Left ventricle myocardium superior (tissue), 1 donor: ENCODE measurements around the gene KCTD3. TPM values are rescaled to one million over a fixed set of nuclear protein-coding genes. Genes with fewer than 3 reads are reported as not detected.

Experiments
- ATAC-seq: fragments of 200-7000 bp; cut with Tn5 transposase; one replicate; pipeline ENCODE4 v1.9.1; 2020; ENCODE audit warnings: mild to moderate bottlenecking, moderate library complexity
- DNase-seq: peaks from one replicate; pipeline ENCODE4 v3.0.0-alpha.2; 2020
- intact Hi-C: fragments of 100-400 bp; cut with micrococcal nuclease; formaldehyde crosslinking; loops from one replicate; pipeline ENCODE4 v1.11.0; 2022
- long read RNA-seq: library from polyadenylated mRNA; unstranded; transcript quantifications from one replicate; pipeline ENCODE4 v2.0.0, GENCODE V29; 2021
- total RNA-seq: library from RNA; stranded (reverse); fragmentation: NEBNext Ultra II Directional; extraction: Animal tissue kit (Norgen Biotek cat#: 25700); gene quantifications from one replicate; pipeline ENCODE4 v1.2.1, GENCODE V29; 2021
- donor health status: DM: no; HTN: yes; CAD: no; lungs with severe emphysema.

KCTD3 gene
- total RNA-seq: 13.6 TPM
- long read RNA-seq, transcript KCTD3-201 (18 exons, 3,931 nt): major isoform, 22 of 33 reads
- long read RNA-seq, partial matches to known transcripts: 3 of 33 reads
- long read RNA-seq, other reads (novel, unspliced or antisense): 8 of 33 reads

- intact Hi-C loops: no loop called here
- DNase-seq: peak; percentile 91
- ATAC-seq: peak; percentile 95
These were observed at the start of gene KCTD3 for GRCh38 chr1:215566556-215567490. KCTD3 (plus strand) TSS chr1:215567304; CDS start chr1:215567686, 382 bp downstream.

- ATAC-seq: no peak
- no peak for DNase-seq
- intact Hi-C loops: no loop called here
These were observed 49.6 kb upstream of the KCTD3 start for GRCh38 chr1:215517441-215517891.

DNA sequence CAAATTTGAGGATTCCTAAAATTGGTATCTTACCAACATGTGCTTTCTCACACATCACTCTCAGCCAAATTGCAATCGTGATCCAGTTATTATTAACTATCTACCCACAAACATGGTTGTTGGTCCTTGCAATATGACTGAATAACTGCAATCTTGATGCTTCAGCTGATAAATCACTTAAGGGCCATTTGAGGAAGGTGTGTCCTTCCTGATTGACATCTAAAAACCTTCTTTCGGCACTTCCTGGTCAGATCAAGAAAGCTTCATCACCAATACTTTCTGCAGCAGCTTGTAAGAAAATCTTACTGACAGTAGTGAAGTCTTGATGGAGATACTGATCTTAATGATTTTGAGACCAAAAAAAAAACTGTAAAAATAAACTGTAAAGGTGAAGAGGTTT lies 48.5 kb upstream of the KCTD3 start:
- intact Hi-C loops: no loop called here
- no peak for ATAC-seq
- no peak for DNase-seq

- DNase-seq: no peak
- ATAC-seq: no peak
- intact Hi-C loops: loop anchor here (10.0 kb wide), 1 partner anchor 856 kb away; no protein-coding TSS in a partner anchor
These were observed 45.8 kb upstream of the KCTD3 start for GRCh38 chr1:215521279-215521678.

- intact Hi-C loops: loop anchor here (10.0 kb wide), 1 partner anchor 858 kb away; no protein-coding TSS in a partner anchor
- ATAC-seq: no peak
- no peak for DNase-seq
These were observed 43.8 kb upstream of the KCTD3 start for GRCh38 chr1:215523128-215523861.

GRCh38 chr1:215523906-215524305 lies 43.2 kb upstream of the KCTD3 start:
- ATAC-seq: no peak
- intact Hi-C loops: loop anchor here (10.0 kb wide), 1 partner anchor 859 kb away; no protein-coding TSS in a partner anchor
- no peak for DNase-seq

DNA sequence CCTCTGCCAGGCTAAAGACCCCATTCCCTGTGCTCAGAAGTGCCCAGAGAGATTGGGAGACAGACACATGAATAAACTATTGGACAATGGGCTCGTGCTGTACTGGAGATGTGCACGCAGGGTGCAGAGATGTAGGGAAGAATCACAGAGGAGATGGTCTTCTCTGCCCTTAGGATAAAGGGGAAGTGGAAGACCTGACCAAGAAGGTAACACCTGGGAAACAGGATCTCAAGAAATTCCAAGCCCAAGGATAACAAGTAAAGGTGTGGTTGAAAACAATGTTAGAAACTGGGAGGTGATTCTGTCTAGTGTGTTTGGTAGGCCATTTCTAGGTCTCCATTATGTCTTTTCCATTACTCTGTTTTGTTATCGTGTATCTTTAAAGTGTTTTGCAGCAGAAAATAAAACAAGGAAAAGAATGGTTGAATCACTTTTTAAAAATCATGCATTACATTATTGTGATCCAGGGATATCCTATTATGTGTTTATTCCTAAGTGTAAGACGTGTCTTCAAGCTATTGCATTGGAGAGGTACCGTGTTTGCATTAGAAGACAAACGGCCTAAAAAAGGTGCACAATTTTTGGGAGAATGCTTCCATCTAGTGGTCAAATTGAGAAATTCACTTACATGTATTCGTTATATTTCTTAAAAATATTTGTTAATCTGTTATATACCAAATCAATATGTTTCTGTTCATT lies 40.8 kb upstream of the KCTD3 start:
- DNase-seq (no peak), ATAC-seq (no peak)
- intact Hi-C loops: loop anchor here (10.0 kb wide), 1 partner anchor 861 kb away; no protein-coding TSS in a partner anchor

- DNase-seq (no peak), ATAC-seq (no peak)
- intact Hi-C loops: loop anchor here (10.0 kb wide), 1 partner anchor 862 kb away; no protein-coding TSS in a partner anchor
These were observed 40.3 kb upstream of the KCTD3 start for GRCh38 chr1:215526846-215527151.

GRCh38 chr1:215529111-215529510 lies 38.0 kb upstream of the KCTD3 start:
- DNase-seq: no peak
- ATAC-seq: no peak
- intact Hi-C loops: loop anchor here (10.0 kb wide), 1 partner anchor 864 kb away; no protein-coding TSS in a partner anchor

GRCh38 chr1:215529571-215529970 lies 37.5 kb upstream of the KCTD3 start:
- DNase-seq (no peak), ATAC-seq (no peak)
- intact Hi-C loops: loop anchor here (10.0 kb wide), 1 partner anchor 865 kb away; no protein-coding TSS in a partner anchor

- no peak for DNase-seq
- intact Hi-C loops: no loop called here
- ATAC-seq: no peak
These were observed 36.6 kb upstream of the KCTD3 start for GRCh38 chr1:215530401-215530984.

DNA sequence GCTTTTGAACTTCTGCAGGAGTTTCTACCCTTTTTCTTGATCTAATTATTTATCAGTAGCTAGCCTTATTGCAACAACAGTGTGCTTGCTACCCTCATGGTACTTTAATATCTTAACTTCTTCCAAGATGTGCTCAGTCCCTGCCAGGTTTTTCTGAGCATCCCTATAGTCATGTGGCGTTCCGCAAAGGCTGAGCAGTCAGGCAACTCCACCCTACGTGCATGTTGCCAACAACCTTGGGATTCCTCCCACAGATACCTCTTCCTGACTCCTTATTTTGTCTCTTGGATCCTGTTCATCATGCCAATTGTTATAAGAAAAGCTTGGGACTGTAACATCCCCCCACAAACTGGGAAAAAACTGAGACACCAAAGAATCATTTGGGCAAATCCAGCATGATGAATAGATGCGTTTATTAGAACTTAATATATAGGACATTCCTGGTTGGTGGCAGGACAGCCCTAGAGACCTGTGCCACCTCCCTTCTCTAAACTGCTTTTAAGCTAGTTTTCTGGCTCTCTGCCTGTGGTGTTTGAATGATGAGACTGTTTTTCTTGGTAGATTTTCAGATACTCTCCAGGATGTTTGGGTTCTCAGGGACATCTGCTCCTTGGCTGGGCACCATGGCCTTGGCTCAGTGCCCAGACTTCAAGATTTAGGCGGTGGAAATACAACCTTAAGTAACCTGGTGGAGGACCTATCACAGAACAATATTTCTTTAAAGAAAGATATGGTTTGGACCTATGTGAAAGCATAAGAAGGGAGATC lies 27.1 kb upstream of the KCTD3 start:
- intact Hi-C loops: no loop called here
- DNase-seq (no peak), ATAC-seq (no peak)

- ATAC-seq: no peak
- intact Hi-C loops: no loop called here
- no peak for DNase-seq
These were observed 24.8 kb upstream of the KCTD3 start for GRCh38 chr1:215542301-215542700.

GRCh38 chr1:215543191-215543606 lies 23.9 kb upstream of the KCTD3 start:
- ATAC-seq (no peak), DNase-seq (no peak)
- intact Hi-C loops: no loop called here

DNA sequence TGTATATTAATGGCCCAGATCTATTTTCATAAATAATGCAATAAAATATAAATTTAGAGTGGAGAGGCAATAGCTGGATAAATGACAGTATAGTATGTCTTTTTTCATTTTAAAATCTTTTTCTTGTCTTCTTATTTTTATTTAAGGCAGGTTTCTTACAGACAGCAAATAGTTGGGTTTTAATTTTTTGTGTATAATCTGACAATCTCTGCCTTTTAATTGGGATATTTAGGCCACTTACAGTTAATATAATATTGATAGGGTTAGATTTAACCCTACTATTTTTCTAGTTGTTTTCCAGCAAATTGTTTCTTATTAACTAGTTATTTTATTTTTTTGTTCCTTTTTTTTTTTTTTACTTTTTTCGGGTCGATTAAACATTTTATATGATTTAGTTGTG lies 23.3 kb upstream of the KCTD3 start:
- DNase-seq (no peak), ATAC-seq (no peak)
- intact Hi-C loops: no loop called here

- DNase-seq: no peak
- intact Hi-C loops: no loop called here
- no peak for ATAC-seq
These were observed 22.5 kb upstream of the KCTD3 start for GRCh38 chr1:215544566-215544965.

DNA sequence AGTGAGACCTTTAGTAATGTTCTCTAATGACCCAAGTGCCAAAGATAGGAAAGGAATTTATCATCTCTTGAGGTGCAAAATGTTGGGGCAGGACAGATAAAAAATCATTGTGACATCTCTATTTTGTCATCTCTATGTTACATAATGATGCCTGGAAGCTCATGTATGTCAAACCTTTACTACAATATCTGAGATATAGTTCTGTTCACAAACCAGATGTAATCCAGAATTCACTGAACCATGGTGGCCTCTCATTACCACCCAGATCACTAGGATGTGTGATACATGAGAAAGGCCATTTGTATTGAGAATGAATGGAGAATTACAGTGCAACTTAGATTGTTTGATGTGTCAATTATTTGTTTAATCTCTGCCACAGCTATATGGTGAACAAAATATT lies 22.0 kb upstream of the KCTD3 start:
- DNase-seq (no peak), ATAC-seq (no peak)
- intact Hi-C loops: no loop called here

DNA sequence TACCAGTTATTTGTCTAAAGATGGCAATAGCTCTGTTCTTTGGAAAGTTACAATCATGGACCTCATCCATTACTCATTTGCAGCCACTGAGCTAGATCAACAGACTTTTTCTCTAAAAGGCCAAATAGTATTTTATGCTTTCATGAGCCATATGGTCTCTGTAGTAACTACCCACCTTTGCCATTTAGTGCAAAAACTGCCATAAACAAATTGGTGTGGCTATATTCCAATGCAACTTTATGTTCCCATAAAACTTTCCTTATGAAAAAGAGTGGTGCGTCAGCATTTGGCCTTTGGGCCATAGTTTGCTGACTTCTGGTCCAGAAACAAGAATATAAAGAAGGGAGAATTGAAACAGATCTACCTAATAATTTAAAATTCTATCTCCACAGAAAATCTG lies 20.1 kb upstream of the KCTD3 start:
- DNase-seq (no peak), ATAC-seq (no peak)
- intact Hi-C loops: no loop called here
